Measurements from ENCODE around the gene UCHL1. TPM values are rescaled to one million over a fixed set of nuclear protein-coding genes. Genes with fewer than 3 reads are reported as not detected.

UCHL1 gene
- total and polyA plus RNA-seq, 10 of the 15 experiments (the other 5 are each of a cell fraction or from before 2014, with no cell fraction given), result 0.29 to 178 (median 125) TPM

DNA sequence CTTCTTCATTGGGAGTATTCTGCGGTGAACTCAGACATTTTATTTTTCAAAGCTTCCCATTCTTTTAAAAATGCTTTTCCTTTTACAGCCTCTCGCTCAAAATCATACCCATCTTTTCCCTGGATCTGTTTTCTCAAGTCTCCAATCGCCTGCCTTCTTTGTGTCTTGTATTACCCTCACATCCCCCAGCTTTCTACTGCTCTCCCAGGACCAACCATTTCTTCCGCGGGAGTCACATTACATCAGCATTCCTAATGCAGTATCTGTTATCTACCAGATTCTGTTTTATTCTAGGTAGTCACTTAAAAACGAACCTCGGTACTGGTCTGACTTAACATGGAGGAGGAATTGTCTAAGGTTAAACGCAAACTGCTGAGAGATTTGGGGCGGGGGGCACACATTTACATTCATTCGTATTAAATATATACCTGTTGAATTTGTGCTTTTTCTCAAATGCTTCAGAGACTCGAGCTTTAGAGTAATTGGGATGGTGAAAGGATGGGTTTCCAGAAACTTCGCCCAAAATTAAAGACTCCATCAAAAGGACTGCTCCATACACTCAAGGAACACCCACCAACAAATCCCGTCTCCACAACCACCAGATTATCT is 493 bp upstream of the UCHL1 start:
- Histone ChIP-seq H3K9ac (ENCODE audit: control insufficient read depth, insufficient read depth, low read length) (no peak overlapping the region; the same call in 1 of the 2 replicates), H3K4me3 (peak overlapping the region; percentile 67; the same call in 1 of the 2 replicates), H3K9me3 (replicated peaks; ENCODE audit: control insufficient read depth, insufficient read depth, low read length) (no peaks in the 10 kb centered on the region), H3K27ac (ENCODE audit: control insufficient read depth, insufficient read depth) (no peak overlapping the region), H3K4me1 (ENCODE audit: control insufficient read depth, insufficient read depth, low read length) (peaks cover 3% of the 10 kb centered on the region; the same call in 1 of the 2 replicates), H4K20me1 (ENCODE audit: control insufficient read depth, insufficient read depth) (no peaks in the 10 kb centered on the region), H3K36me3 (ENCODE audit: control insufficient read depth in 2 of 2, insufficient read depth in 2 of 2, low read length in 1 of 2) (no peaks in the 10 kb centered on the region), H3K79me2 (ENCODE audit: control insufficient read depth, insufficient read depth, low read length) (no peaks in the 10 kb centered on the region), H2AFZ (ENCODE audit: control insufficient read depth, low read depth, low read length) (no peak overlapping the region), H3K27me3 (replicated peaks in 1 of 2; ENCODE audit: control insufficient read depth in 2 of 2, insufficient read depth in 2 of 2, low read length in 1 of 2) (peaks cover 0 to 11% of the 10 kb centered on the region in 2 experiments; a peak in 3 of 4 replicates), H3K4me2 (ENCODE audit: control insufficient read depth, insufficient read depth) (peak overlapping the region; percentile 52; the same call in 1 of the 2 replicates)
- DNase-seq (ENCODE audit: low read depth, low spot score) (no peak), ATAC-seq (no peak), FAIRE-seq (no peak)
- POLR2A ChIA-PET, result no interaction called here
- CTCF ChIA-PET, result interaction anchor here (1.3 kb wide), 1 partner anchor 328 kb away, joined by 3 read pairs; no protein-coding TSS in a partner anchor
- in situ Hi-C loops (cut with MboI) (no loop called here), intact Hi-C loops (cut with micrococcal nuclease; ENCODE audit: unreplicated experiment) (no loop called here)
- TF ChIP-seq STAT3 (IDR thresholded peaks at IDR 0.05; ENCODE audit: low read depth, low read length) (no peak), TCF7 (IDR thresholded peaks at IDR 0.05; ENCODE audit: borderline replicate concordance) (no peak), NKRF (conservative IDR thresholded peaks at IDR 0.05) (no peak), SMAD1 (IDR thresholded peaks at IDR 0.05; ENCODE audit: low read depth, partially characterized antibody) (no peak), SMAD5 (IDR thresholded peaks at IDR 0.05; ENCODE audit: low read depth) (no peak), EGR1 (IDR thresholded peaks at IDR 0.05; ENCODE audit: borderline replicate concordance in 1 of 2, low read depth in 2 of 2, low read length in 2 of 2) (no peak), SIX5 (IDR thresholded peaks at IDR 0.05; ENCODE audit: low read depth, low read length, severe bottlenecking) (no peak), USF2 (IDR thresholded peaks at IDR 0.05; ENCODE audit: borderline replicate concordance, low read depth, low read length) (no peak), WRNIP1 (IDR thresholded peaks at IDR 0.05; ENCODE audit: borderline replicate concordance, low read depth, low read length) (no peak), SP1 (IDR thresholded peaks at IDR 0.05; ENCODE audit: low read depth, low read length) (no peak), MTA3 (IDR thresholded peaks at IDR 0.05; ENCODE audit: borderline replicate concordance, low read length) (no peak), ZBTB4 (CRISPR knock-in tag; IDR thresholded peaks at IDR 0.05) (no peak)
- RAD21 ChIA-PET (ENCODE audit: unreplicated experiment), result no interaction called here
- BruUV-seq (replicated peaks), result no TSS peak
- 37% methylated on average over 13 of the region's 13 CpGs for WGBS (ENCODE audit: insufficient coverage, insufficient replicate concordance, low lambda C conversion rate, missing lambda C conversion rate)
- SMC1A ChIA-PET (ENCODE audit: uncharacterized antibody, unreplicated experiment), result no interaction called here

Measured in GM12878 (cell line).